ENCODE data around the gene MALT1.

DNA sequence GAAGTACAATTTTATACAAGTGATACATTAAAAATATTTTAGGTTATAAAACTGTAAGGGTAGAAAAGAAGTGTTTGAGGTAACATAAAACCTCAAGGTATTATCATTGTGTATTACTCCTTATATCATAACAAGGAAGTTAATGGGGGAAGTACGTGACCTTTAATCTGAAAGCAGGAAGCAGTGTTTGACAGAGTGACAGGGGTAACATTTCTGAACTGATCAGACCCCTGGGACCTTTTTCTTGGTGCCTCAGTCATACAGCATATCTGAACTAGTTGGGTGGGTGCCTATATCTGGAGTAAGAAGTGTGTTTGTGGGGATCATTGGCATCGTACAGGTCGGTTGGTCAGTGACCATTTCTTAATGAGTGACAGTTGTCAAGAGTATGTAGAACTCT, 43.0 kb downstream of the MALT1 start:
- TF ChIP-seq SUZ12 (IDR thresholded peaks at IDR 0.05) (no peak), FOXK2 (IDR thresholded peaks at IDR 0.05) (no peak), SP1 (IDR thresholded peaks at IDR 0.05) (no peak)
